ENCODE measurements around the gene UBE2B.

UBE2B gene

DNA sequence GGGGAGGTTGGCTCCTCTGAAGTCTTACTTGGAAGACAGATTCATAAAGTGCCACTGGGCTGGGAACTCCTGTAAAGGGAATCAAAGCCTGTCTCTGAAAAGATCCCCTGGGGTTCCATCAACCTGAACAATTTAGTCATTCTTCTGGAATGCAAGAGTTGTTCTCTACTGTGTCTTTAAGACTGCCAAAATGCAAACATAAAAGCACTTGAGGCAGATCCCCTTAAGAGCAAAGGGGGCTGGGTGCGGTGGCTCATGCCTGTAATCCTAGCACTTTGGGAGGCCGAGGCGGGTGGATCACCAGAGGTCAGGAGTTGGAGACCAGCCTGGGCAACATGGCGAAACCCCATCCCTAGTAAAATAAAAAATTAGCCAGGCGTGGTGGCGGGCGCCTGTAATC is 23.6 kb downstream of the UBE2B start:
- Histone ChIP-seq H3K36me3 (peaks cover 70% of the 10 kb centered on the region), H3K4me1 (no peaks in the 10 kb centered on the region), H3K4me3 (ENCODE audit: low read depth, low read length) (no peak overlapping the region), H3K9me3 (no peaks in the 10 kb centered on the region; the same call in 1 of the 2 replicates), H3K27me3 (no peaks in the 10 kb centered on the region)
- no peak for DNase-seq
- TF ChIP-seq, protein P1, sequence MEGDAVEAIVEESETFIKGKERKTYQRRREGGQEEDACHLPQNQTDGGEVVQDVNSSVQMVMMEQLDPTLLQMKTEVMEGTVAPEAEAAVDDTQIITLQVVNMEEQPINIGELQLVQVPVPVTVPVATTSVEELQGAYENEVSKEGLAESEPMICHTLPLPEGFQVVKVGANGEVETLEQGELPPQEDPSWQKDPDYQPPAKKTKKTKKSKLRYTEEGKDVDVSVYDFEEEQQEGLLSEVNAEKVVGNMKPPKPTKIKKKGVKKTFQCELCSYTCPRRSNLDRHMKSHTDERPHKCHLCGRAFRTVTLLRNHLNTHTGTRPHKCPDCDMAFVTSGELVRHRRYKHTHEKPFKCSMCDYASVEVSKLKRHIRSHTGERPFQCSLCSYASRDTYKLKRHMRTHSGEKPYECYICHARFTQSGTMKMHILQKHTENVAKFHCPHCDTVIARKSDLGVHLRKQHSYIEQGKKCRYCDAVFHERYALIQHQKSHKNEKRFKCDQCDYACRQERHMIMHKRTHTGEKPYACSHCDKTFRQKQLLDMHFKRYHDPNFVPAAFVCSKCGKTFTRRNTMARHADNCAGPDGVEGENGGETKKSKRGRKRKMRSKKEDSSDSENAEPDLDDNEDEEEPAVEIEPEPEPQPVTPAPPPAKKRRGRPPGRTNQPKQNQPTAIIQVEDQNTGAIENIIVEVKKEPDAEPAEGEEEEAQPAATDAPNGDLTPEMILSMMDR (IDR thresholded peaks at IDR 0.05; ENCODE audit: low read depth, low read length) = no peak

DNA sequence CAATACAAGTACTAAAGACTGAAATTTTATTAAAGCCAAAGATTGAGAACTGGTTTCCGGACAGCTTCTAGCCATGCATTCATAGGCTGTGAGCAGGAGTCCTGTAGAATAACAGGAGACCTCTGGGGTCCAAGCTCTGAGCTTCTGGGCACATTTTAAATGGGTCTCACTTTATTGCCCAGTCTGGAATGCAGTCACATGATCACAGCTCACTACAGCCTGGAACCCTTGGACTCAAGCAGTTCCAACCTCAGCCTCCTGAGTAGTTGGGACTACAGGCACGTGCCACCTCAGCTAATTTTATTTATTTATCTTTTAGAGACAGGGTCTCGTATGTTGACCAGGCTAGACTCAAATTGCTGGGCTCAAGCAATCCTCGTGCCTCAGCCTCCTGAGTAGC is 24.9 kb downstream of the UBE2B start:
- DNase-seq = no peak
- Histone ChIP-seq H3K4me1 (no peaks in the 10 kb centered on the region), H3K9me3 (no peaks in the 10 kb centered on the region; the same call in 1 of the 2 replicates), H3K36me3 (peaks cover 58% of the 10 kb centered on the region), H3K27me3 (no peaks in the 10 kb centered on the region), H3K4me3 (ENCODE audit: low read depth, low read length) (no peak overlapping the region)
- TF ChIP-seq, protein P1 (IDR thresholded peaks at IDR 0.05; ENCODE audit: low read depth, low read length) = no peak

DNA sequence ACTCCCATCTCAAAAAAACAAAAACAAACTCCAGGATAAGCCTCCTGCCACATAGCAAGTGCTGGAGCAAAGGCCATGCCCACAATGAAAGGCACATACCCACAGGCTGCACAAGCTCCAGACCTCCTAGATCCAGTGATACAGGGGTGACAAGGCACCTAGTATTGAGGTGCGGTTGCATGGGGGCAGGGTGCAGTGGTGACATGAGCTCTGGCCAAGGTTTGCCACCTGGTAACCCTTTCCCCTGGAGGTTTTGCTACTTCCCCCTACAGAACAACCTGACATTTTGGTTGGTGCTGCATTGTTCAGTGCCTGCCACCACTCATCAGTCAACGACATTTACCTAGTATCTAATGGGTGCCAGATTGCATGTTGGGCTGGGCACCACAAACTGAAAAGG is 25.8 kb downstream of the UBE2B start:
- Histone ChIP-seq H3K9me3 (no peaks in the 10 kb centered on the region; the same call in 1 of the 2 replicates), H3K36me3 (peaks cover 55% of the 10 kb centered on the region), H3K27me3 (no peaks in the 10 kb centered on the region), H3K4me3 (ENCODE audit: low read depth, low read length) (no peak overlapping the region), H3K4me1 (no peaks in the 10 kb centered on the region)
- DNase-seq = no peak
- TF ChIP-seq, protein P1 (IDR thresholded peaks at IDR 0.05; ENCODE audit: low read depth, low read length) = no peak

DNA sequence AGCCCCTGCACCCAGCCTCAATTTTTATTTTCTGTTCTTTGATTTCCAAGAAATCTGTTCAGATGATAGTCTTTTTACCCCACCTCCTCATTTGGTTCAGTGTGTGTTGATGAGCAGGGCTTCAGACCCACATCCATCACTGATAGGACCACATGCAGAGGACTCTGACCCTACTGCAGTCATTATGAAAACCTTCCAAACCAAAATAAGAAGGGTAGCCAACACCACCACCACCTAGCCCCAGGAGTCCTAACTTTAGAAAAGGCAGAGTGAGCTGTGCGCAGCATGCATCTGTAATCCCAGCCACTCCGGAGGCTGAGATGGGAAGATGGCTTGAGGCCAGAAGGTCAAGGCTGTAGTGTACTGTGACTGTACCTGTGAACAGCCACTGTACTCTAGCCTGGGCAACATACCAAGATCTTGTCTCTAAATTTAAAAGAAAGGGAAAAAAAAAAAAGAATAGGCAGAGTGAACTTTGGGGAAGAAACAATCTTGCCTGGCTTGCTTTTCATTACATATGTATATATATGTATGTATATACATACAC is 27.3 kb downstream of the UBE2B start:
- no peak for DNase-seq
- TF ChIP-seq, protein P1 (IDR thresholded peaks at IDR 0.05; ENCODE audit: low read depth, low read length) = no peak
- peaks cover 40% of the 10 kb centered on the region for H3K36me3 ChIP-seq
- H3K4me1 ChIP-seq = no peaks in the 10 kb centered on the region
- no peaks in the 10 kb centered on the region for H3K27me3 ChIP-seq
- H3K9me3 ChIP-seq = no peaks in the 10 kb centered on the region; the same call in 1 of the 2 replicates
- H3K4me3 ChIP-seq (ENCODE audit: low read depth, low read length) = no peak overlapping the region

DNA sequence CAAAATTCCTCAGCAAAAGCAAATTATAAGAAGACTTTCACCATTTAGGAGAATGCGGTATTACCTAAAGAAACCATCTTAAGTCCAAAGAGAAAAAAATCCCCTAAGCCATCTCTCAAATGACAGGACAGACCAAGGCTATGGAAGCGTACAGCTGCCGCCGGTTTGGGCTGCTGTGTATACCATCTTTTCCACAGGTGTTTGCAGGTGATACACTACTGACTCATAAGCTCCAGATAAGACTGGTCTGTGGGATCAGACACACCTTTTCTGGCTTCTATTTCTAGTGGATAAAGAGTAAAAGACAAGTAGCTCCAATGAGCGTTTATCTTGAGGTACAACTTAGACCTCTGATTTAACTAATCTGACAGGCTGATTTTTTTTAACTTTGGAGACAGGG is 32.6 kb downstream of the UBE2B start:
- Histone ChIP-seq H3K27me3 (no peaks in the 10 kb centered on the region), H3K36me3 (peaks cover 26% of the 10 kb centered on the region), H3K4me1 (no peaks in the 10 kb centered on the region), H3K4me3 (ENCODE audit: low read depth, low read length) (no peak overlapping the region), H3K9me3 (no peaks in the 10 kb centered on the region)
- TF ChIP-seq, protein P1 (IDR thresholded peaks at IDR 0.05; ENCODE audit: low read depth, low read length) = no peak
- no peak for DNase-seq

DNA sequence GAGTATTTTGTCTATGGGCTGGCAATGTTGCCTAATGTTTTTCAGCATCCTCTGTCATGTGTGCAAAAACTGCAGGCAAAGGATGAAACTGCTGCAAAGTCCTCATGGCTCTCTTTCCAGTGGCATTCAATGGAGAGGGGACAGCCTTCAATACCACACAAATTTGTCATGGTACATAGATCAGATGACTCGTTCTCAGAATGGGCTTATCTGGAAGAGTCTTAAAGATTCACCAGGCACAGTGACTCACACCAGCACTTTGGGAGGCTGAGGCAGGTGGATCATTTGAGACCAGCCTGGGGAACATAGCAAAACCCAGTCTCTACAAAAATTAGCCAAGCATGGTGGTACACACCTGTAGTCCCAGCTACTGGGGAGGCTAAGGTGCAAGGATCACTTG is 35.0 kb downstream of the UBE2B start:
- Histone ChIP-seq H3K4me1 (peaks cover 6% of the 10 kb centered on the region), H3K36me3 (peaks cover 28% of the 10 kb centered on the region), H3K27me3 (no peaks in the 10 kb centered on the region), H3K9me3 (no peaks in the 10 kb centered on the region), H3K4me3 (ENCODE audit: low read depth, low read length) (no peak overlapping the region)
- DNase-seq = no peak
- TF ChIP-seq, protein P1 (IDR thresholded peaks at IDR 0.05; ENCODE audit: low read depth, low read length) = no peak

Measured in BE2C (cell line).